H1 (cell line): Measurements from ENCODE around the gene MEGF11. TPM values are rescaled to one million over a fixed set of nuclear protein-coding genes. Genes with fewer than 3 reads are reported as not detected.

Source experiments
- EGR1 ChIP-seq: IDR thresholded peaks from 2 replicates; pipeline ENCODE4 v1.6.1; 2011; ENCODE audit warnings: low read depth, low read length, borderline replicate concordance
- GTF2F1 ChIP-seq: IDR thresholded peaks from 2 replicates; pipeline ENCODE4 v1.6.1; 2012; ENCODE audit warnings: low read depth, low read length, improper control_type of control experiment, borderline replicate concordance
- SIN3A ChIP-seq, 2 experiments: IDR thresholded peaks in 1 of 2; conservative IDR thresholded peaks in 1 of 2; 2 replicates each; pipeline ENCODE4 v1.6.1; 2011 to 2012; ENCODE audit warnings: low read length in 2 of 2, improper control_type of control experiment in 1 of 2, low read depth in 1 of 2, mild to moderate bottlenecking in 1 of 2
- TAF1 ChIP-seq: IDR thresholded peaks from 2 replicates; pipeline ENCODE4 v1.6.1; 2011; ENCODE audit warnings: mild to moderate bottlenecking, low read depth, low read length
- TEAD4 ChIP-seq: IDR thresholded peaks from 2 replicates; pipeline ENCODE4 v1.6.1; 2012; ENCODE audit warnings: low read depth, low read length, inconsistent platforms, mixed read lengths
- polyA plus RNA-seq, 7 experiments: library from polyadenylated mRNA; depleted of rRNA in 3 of 7; stranded (reverse) in 5 of 7; unstranded in 2 of 7; fragments of >200 nt in 5 of 7; fragments of 200-250 nt in 2 of 7; gene quantifications; 1 replicate in 5 of 7; 2 replicates in 1 of 7; 4 replicates in 1 of 7; pipeline versions ENCODE4 v1.2.1 to v1.2.3, GENCODE V29; 2011 to 2013; ENCODE audit warnings: missing spikeins in 2 of 7, mixed read lengths in 2 of 7
- total RNA-seq: library from RNA; stranded (reverse); fragmentation: NEBNext Ultra II Directional; extraction: Animal tissue kit (Norgen Biotek cat#: 25700); gene quantifications from 2 replicates; pipeline ENCODE4 v1.2.1, GENCODE V29; 2021
- TF ChIP-seq, protein P1 (sequence below): fragments of 300-600 bp; sonication (generic); IDR thresholded peaks from 2 replicates; pipeline ENCODE4 v1.7.1; 2012; ENCODE audit warnings: low read length, moderate library complexity, mild to moderate bottlenecking, inconsistent platforms; ENCODE audit not compliant: insufficient replicate concordance
- TF ChIP-seq, protein P2 (sequence below): IDR thresholded peaks from 2 replicates; pipeline ENCODE4 v1.6.1; 2012; ENCODE audit warnings: low read length, inconsistent platforms

Gene MEGF11
- total and polyA plus RNA-seq, 2 of the 8 experiments (the other 6 are each of a cell fraction or from before 2014, with no cell fraction given), result 4.4 to 4.8 TPM

DNA sequence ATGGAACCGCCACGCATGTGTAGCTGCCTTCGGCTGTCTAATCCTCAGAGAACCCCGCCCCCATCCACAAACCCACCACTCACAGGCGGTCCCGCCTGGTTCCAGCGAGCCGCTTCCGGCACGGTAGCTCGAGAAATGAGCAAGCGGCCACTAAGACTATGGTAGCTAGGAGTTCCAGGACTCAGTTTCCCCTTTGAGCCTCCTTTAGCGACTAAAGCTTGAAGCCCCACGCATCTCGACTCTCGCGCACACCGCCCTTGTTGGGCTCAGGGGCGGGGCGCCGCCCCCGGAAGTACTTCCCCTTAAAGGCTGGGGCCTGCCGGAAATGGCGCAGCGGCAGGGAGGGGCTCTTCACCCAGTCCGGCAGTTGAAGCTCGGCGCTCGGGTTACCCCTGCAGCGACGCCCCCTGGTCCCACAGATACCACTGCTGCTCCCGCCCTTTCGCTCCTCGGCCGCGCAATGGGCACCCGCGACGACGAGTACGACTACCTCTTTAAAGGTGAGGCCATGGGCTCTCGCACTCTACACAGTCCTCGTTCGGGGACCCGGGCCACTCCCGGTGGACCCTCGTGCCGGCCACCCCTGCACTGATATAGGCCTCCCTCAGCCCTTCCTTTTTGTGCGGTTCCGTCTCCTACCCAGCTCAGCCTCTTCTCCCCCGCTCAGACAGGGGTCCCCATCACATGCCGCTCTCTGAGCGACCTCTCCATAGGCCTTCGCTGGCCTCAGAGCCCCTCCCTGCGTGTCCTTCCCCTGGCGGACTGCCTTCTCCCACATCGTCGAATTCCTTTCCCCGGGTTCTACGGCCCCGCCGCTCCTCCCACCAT, 384.2 kb downstream of the MEGF11 start, which contains the start of gene RAB11A (continued):
- TF ChIP-seq, protein P1, sequence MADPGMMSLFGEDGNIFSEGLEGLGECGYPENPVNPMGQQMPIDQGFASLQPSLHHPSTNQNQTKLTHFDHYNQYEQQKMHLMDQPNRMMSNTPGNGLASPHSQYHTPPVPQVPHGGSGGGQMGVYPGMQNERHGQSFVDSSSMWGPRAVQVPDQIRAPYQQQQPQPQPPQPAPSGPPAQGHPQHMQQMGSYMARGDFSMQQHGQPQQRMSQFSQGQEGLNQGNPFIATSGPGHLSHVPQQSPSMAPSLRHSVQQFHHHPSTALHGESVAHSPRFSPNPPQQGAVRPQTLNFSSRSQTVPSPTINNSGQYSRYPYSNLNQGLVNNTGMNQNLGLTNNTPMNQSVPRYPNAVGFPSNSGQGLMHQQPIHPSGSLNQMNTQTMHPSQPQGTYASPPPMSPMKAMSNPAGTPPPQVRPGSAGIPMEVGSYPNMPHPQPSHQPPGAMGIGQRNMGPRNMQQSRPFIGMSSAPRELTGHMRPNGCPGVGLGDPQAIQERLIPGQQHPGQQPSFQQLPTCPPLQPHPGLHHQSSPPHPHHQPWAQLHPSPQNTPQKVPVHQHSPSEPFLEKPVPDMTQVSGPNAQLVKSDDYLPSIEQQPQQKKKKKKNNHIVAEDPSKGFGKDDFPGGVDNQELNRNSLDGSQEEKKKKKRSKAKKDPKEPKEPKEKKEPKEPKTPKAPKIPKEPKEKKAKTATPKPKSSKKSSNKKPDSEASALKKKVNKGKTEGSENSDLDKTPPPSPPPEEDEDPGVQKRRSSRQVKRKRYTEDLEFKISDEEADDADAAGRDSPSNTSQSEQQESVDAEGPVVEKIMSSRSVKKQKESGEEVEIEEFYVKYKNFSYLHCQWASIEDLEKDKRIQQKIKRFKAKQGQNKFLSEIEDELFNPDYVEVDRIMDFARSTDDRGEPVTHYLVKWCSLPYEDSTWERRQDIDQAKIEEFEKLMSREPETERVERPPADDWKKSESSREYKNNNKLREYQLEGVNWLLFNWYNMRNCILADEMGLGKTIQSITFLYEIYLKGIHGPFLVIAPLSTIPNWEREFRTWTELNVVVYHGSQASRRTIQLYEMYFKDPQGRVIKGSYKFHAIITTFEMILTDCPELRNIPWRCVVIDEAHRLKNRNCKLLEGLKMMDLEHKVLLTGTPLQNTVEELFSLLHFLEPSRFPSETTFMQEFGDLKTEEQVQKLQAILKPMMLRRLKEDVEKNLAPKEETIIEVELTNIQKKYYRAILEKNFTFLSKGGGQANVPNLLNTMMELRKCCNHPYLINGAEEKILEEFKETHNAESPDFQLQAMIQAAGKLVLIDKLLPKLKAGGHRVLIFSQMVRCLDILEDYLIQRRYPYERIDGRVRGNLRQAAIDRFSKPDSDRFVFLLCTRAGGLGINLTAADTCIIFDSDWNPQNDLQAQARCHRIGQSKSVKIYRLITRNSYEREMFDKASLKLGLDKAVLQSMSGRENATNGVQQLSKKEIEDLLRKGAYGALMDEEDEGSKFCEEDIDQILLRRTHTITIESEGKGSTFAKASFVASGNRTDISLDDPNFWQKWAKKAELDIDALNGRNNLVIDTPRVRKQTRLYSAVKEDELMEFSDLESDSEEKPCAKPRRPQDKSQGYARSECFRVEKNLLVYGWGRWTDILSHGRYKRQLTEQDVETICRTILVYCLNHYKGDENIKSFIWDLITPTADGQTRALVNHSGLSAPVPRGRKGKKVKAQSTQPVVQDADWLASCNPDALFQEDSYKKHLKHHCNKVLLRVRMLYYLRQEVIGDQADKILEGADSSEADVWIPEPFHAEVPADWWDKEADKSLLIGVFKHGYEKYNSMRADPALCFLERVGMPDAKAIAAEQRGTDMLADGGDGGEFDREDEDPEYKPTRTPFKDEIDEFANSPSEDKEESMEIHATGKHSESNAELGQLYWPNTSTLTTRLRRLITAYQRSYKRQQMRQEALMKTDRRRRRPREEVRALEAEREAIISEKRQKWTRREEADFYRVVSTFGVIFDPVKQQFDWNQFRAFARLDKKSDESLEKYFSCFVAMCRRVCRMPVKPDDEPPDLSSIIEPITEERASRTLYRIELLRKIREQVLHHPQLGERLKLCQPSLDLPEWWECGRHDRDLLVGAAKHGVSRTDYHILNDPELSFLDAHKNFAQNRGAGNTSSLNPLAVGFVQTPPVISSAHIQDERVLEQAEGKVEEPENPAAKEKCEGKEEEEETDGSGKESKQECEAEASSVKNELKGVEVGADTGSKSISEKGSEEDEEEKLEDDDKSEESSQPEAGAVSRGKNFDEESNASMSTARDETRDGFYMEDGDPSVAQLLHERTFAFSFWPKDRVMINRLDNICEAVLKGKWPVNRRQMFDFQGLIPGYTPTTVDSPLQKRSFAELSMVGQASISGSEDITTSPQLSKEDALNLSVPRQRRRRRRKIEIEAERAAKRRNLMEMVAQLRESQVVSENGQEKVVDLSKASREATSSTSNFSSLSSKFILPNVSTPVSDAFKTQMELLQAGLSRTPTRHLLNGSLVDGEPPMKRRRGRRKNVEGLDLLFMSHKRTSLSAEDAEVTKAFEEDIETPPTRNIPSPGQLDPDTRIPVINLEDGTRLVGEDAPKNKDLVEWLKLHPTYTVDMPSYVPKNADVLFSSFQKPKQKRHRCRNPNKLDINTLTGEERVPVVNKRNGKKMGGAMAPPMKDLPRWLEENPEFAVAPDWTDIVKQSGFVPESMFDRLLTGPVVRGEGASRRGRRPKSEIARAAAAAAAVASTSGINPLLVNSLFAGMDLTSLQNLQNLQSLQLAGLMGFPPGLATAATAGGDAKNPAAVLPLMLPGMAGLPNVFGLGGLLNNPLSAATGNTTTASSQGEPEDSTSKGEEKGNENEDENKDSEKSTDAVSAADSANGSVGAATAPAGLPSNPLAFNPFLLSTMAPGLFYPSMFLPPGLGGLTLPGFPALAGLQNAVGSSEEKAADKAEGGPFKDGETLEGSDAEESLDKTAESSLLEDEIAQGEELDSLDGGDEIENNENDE, result no peak
- TF ChIP-seq TAF1 (no peak; the same call in none of the 2 replicates), SIN3A (conservative IDR thresholded peaks at IDR 0.05 in 1 of 2, IDR thresholded peaks at IDR 0.05 in 1 of 2; ENCODE audit: low read depth in 1 of 2, low read length in 2 of 2) (peak in 1 of 2 experiments; percentile 68; a peak in 1 of 4 replicates), GTF2F1 (peak; percentile 40; the same call in 1 of the 2 replicates), EGR1 (peak; percentile 58), TEAD4 (peak; percentile 68; the same call in 1 of the 2 replicates)
- TF ChIP-seq, protein P2, sequence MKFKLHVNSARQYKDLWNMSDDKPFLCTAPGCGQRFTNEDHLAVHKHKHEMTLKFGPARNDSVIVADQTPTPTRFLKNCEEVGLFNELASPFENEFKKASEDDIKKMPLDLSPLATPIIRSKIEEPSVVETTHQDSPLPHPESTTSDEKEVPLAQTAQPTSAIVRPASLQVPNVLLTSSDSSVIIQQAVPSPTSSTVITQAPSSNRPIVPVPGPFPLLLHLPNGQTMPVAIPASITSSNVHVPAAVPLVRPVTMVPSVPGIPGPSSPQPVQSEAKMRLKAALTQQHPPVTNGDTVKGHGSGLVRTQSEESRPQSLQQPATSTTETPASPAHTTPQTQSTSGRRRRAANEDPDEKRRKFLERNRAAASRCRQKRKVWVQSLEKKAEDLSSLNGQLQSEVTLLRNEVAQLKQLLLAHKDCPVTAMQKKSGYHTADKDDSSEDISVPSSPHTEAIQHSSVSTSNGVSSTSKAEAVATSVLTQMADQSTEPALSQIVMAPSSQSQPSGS, result peak; percentile 77; the same call in 1 of the 2 replicates
